Right atrium auricular region (tissue), 2 donors: ENCODE measurements around the gene MALRD1. TPM values are rescaled to one million over a fixed set of nuclear protein-coding genes. Genes with fewer than 3 reads are reported as not detected.

Experiments used
- DNase-seq: peaks from one replicate; pipeline ENCODE4 v3.0.0-alpha.2; 2019; ENCODE audit warnings: low spot score
- H3K27ac ChIP-seq, 2 donors: fragments of 200-600 bp; sonication (generic); 1 replicate in 1 of 2; 2 replicates in 1 of 2; pipeline ENCODE4 v1.5.1; 2016 to 2019
- H3K27me3 ChIP-seq, 2 donors: fragments of 200-600 bp; sonication (generic); one replicate each; pipeline versions ENCODE4 v1.5.1 to v1.6.0; 2017 to 2019
- H3K36me3 ChIP-seq: fragments of 200-600 bp; sonication (generic); one replicate; pipeline ENCODE4 v1.5.1; 2016
- H3K4me1 ChIP-seq, 2 donors: fragments of 200-600 bp; sonication (generic); one replicate each; pipeline versions ENCODE4 v1.5.1 to v1.6.0; 2017 to 2019
- H3K4me3 ChIP-seq, 2 donors: fragments of 200-600 bp; sonication (generic); 1 replicate in 1 of 2; 2 replicates in 1 of 2; pipeline ENCODE4 v1.5.1; 2017 to 2019; ENCODE audit warnings: mild to moderate bottlenecking in 1 of 2, moderate library complexity in 1 of 2
- H3K9me3 ChIP-seq, 2 donors: fragments of 200-600 bp; sonication (generic); one replicate each; pipeline ENCODE4 v1.5.1; 2019
- CTCF ChIP-seq, 2 donors: fragments of 200-600 bp; sonication (generic); IDR thresholded peaks; one replicate each; pipeline ENCODE4 v1.5.1; 2019; ENCODE audit warnings: antibody characterized with exemption in 2 of 2
- total RNA-seq, 2 donors: library from RNA; depleted of rRNA; stranded (reverse); fragments of >200 nt; gene quantifications; one replicate each; pipeline ENCODE4 v1.1.0, GENCODE V29; 2016

Gene MALRD1
- total RNA-seq, 2 donors from 2014 or later = 0.71 to 1.3 TPM

GRCh38 chr10:19634163-19634562, 585.6 kb downstream of the MALRD1 start:
- Histone ChIP-seq H3K27me3 (no peaks in the 10 kb centered on the region), H3K27ac (no peak overlapping the region), H3K4me3 (no peak overlapping the region), H3K9me3 (no peaks in the 10 kb centered on the region), H3K36me3 (no peaks in the 10 kb centered on the region), H3K4me1 (peaks cover 0 to 3% of the 10 kb centered on the region in 2 donors)
- no peak for DNase-seq
- TF ChIP-seq CTCF (IDR thresholded peaks at IDR 0.05) = no peak

- H3K4me3 ChIP-seq = peak overlapping the region; percentile 28 to 30
- no peaks in the 10 kb centered on the region for H3K36me3 ChIP-seq
- no peaks in the 10 kb centered on the region for H3K4me1 ChIP-seq
- no peak for DNase-seq
- H3K9me3 ChIP-seq = no peaks in the 10 kb centered on the region
- peak overlapping the region; percentile 53 to 74 for H3K27ac ChIP-seq
- TF ChIP-seq CTCF (IDR thresholded peaks at IDR 0.05) = no peak
- no peaks in the 10 kb centered on the region for H3K27me3 ChIP-seq
Measured at GRCh38 chr10:19638182-19638895, 589.7 kb downstream of the MALRD1 start.

- no peaks in the 10 kb centered on the region for H3K36me3 ChIP-seq
- peak overlapping the region; percentile 53 to 74 for H3K27ac ChIP-seq
- no peak for DNase-seq
- no peaks in the 10 kb centered on the region for H3K27me3 ChIP-seq
- no peak for TF ChIP-seq CTCF (IDR thresholded peaks at IDR 0.05)
- H3K9me3 ChIP-seq = no peaks in the 10 kb centered on the region
- no peaks in the 10 kb centered on the region for H3K4me1 ChIP-seq
- H3K4me3 ChIP-seq = peak overlapping the region; percentile 28 to 30
Measured at GRCh38 chr10:19638896-19639233, 590.3 kb downstream of the MALRD1 start.

GRCh38 chr10:19640566-19641263, 592.1 kb downstream of the MALRD1 start:
- no peak for DNase-seq
- H3K4me1 ChIP-seq = no peaks in the 10 kb centered on the region
- TF ChIP-seq CTCF (IDR thresholded peaks at IDR 0.05) = no peak
- H3K36me3 ChIP-seq = no peaks in the 10 kb centered on the region
- no peak overlapping the region for H3K4me3 ChIP-seq
- H3K27ac ChIP-seq = no peak overlapping the region
- H3K27me3 ChIP-seq = no peaks in the 10 kb centered on the region
- no peaks in the 10 kb centered on the region for H3K9me3 ChIP-seq

- no peak for DNase-seq
- Histone ChIP-seq H3K4me1 (peaks cover 0 to 10% of the 10 kb centered on the region in 2 donors), H3K27ac (no peak overlapping the region), H3K36me3 (no peaks in the 10 kb centered on the region), H3K4me3 (no peak overlapping the region), H3K27me3 (no peaks in the 10 kb centered on the region), H3K9me3 (no peaks in the 10 kb centered on the region)
- no peak for TF ChIP-seq CTCF (IDR thresholded peaks at IDR 0.05)
Measured at GRCh38 chr10:19651549-19651948, 602.9 kb downstream of the MALRD1 start.
